Heart left ventricle (tissue), 16 donors: ENCODE data around the gene ODAD3. TPM values are rescaled to one million over a fixed set of nuclear protein-coding genes. Genes with fewer than 3 reads are reported as not detected.

Experiments
- ATAC-seq, 4 donors: fragments of 200-7000 bp; cut with Tn5 transposase; one replicate each; pipeline ENCODE4 v1.9.1; 2020 to 2022; ENCODE audit warnings: moderate library complexity in 4 of 4, mild to moderate bottlenecking in 3 of 4, moderate number of reproducible peaks in 1 of 4
- DNase-seq, 5 donors: peaks; one replicate each; pipeline ENCODE4 v3.0.0-alpha.2; 2020
- H3K27ac ChIP-seq, 12 donors: fragments of 200-600 bp; sonication (generic) in 4 of 12; one replicate each; pipeline versions ENCODE4 v1.5.0 to v1.8.0; 2016 to 2022; ENCODE audit warnings: mild to moderate bottlenecking in 2 of 12
- H3K27me3 ChIP-seq, 9 donors: fragments of 200-600 bp; sonication (generic) in 2 of 9; one replicate each; pipeline versions ENCODE4 v1.5.1 to v1.8.0; 2016 to 2022; ENCODE audit warnings: mild to moderate bottlenecking in 3 of 9
- H3K36me3 ChIP-seq, 9 donors: fragments of 200-600 bp; sonication (generic) in 2 of 9; one replicate each; pipeline versions ENCODE4 v1.5.0 to v1.8.0; 2018 to 2022; ENCODE audit warnings: mild to moderate bottlenecking in 2 of 9
- H3K4me1 ChIP-seq, 12 donors: fragments of 200-600 bp; sonication (generic) in 4 of 12; one replicate each; pipeline versions ENCODE4 v1.5.0 to v1.8.0; 2016 to 2022; ENCODE audit warnings: mild to moderate bottlenecking in 3 of 12
- H3K4me3 ChIP-seq, 12 donors: fragments of 200-600 bp; sonication (generic) in 4 of 12; one replicate each; pipeline versions ENCODE4 v1.5.0 to v1.8.0; 2017 to 2022; ENCODE audit warnings: mild to moderate bottlenecking in 9 of 12, moderate library complexity in 4 of 12
- H3K9me3 ChIP-seq, 12 donors: fragments of 200-600 bp; sonication (generic) in 4 of 12; one replicate each; pipeline versions ENCODE4 v1.5.0 to v1.8.0; 2016 to 2022; ENCODE audit warnings: mild to moderate bottlenecking in 1 of 12
- POLR2A ChIP-seq, 2 donors: fragments of 450-650 bp; IDR thresholded peaks; one replicate each; pipeline ENCODE4 v1.6.1; 2017; ENCODE audit warnings: antibody characterized with exemption in 2 of 2, mild to moderate bottlenecking in 2 of 2, moderate library complexity in 2 of 2
- WGBS, 4 donors: extraction: QIAGEN DNeasy Blood & Tissue Kit in 2 of 4; methylation state at CpG; one replicate each; pipeline versions ENCODE4 v1.1.5 to v1.1.7; 2013 to 2018; 5-methylcytosine and 5-hydroxymethylcytosine counted together
- intact Hi-C, 10 donors: fragments of 100-400 bp; cut with DNase I; formaldehyde crosslinking; loops; one replicate each; pipeline versions ENCODE4 v1.11.1 to v1.14.2; 2022
- polyA plus RNA-seq, 2 donors: library from polyadenylated mRNA; stranded (reverse); fragments of 200-250 nt; gene quantifications; one replicate each; pipeline ENCODE4 v1.2.3, GENCODE V29; 2013
- total RNA-seq, 9 donors: library from RNA; depleted of rRNA in 2 of 9; stranded (reverse); fragments of >200 nt in 2 of 9; fragmentation: NEBNext Ultra II Directional in 3 of 9; extraction: Animal tissue kit (Norgen Biotek cat#: 25700) in 3 of 9; gene quantifications; one replicate each; pipeline versions ENCODE4 v1.1.0 to v1.2.4, GENCODE V29; 2016 to 2023
- TF ChIP-seq, protein P1 (sequence below), 12 donors: fragments of 200-600 bp; sonication (generic) in 4 of 12; IDR thresholded peaks; one replicate each; pipeline versions ENCODE4 v1.5.0 to v1.8.0; 2018 to 2022; ENCODE audit warnings: antibody characterized with exemption in 12 of 12, mild to moderate bottlenecking in 5 of 12
- donor health status: ischemic (EF 13 %, LVEDD 7.1; RV severe dilation, severe dysfunction).
- donor health status: healthy with polysubstance abuse.
- donor health status: DM: no; HTN: yes; CAD: no.
- donor health status: DM: no; HTN: no; CAD: no.
- donor health status: ischemic (EF 25% LVEDD 6.9; RV normal size, moderate dysfunction).
- donor health status: ischemic (EF 25% LVEDD 5.7; RV mildly dilated, moderate dysfunction).
- donor health status: healthy.
- donor health status: DM: yes; HTN: yes; CAD: no.
- donor health status: ischemic (EF 35%, LVEDD 5.7; RV mildly dilated, moderate dysfunction).
- donor health status: nonischemic (EF 11% LVEDD 7.7; RV severe dilation, severe dysfunction).
- donor health status: DM: yes; HTN: yes; CAD: no.
- donor health status: PGD.
- donor health status: ischemic (EF 29% LVEDD 5.4; RV normal size, mild dysfunction).
- donor health status: nonischemic (EF 23%, LVEDD 6.1; RV moderate dilation, normal function).

The ODAD3 gene
- total and polyA plus RNA-seq, 11 donors: 0.18 to 0.84 (median 0.32) TPM; not detected in 2

DNA sequence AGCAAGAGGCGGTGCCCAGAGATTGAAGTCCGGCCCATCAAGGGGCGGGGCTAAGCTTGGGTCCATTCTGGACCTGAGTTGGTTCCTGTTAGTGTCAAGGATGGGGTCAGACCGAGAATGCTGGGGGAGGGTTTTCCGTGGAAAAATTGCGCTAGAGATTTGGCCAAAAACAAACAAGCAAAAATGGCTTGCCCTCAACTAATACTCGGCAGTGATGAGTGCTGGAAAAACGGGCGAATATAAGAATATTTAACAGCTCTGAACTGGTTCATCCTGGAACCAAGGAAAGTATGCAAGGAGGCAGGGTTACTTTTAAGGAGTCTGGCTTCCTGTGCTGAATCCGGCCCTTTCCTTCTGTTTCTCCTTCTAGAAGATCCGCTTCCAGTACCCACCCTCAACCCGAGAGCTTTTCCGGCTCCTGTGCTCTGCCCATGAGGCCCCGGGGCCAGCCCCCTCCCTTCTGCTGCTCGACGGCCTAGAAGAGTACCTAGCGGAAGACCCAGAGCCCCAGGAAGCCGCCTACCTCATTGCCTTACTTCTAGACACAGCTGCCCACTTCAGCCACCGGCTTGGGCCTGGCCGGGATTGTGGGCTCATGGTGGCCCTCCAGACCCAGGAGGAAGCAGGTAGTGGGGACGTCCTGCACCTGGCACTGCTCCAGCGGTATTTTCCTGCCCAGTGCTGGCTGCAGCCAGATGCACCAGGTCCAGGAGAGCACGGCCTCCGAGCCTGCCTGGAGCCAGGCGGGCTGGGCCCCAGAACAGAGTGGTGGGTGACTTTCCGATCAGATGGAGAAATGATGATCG, 59.6 kb downstream of the ODAD3 start:
- 11 to 15% (median 14%) methylated on average over 20 to 27 of the region's 27 CpGs for WGBS, 4 donors
- peak in 2 of 4 donors; percentile 3 to 6 for ATAC-seq
- intact Hi-C loops: loop anchor here in 8 of 10 donors (2.0 to 10.0 kb wide), 4 partner anchors 59 to 219 kb away; partner anchors contain the start of genes TSPAN16 (in 6 of the 8), ODAD3 (in 3 of the 8), PRKCSH (in 3 of the 8) and ZNF627 (in 1 of the 8)

DNA sequence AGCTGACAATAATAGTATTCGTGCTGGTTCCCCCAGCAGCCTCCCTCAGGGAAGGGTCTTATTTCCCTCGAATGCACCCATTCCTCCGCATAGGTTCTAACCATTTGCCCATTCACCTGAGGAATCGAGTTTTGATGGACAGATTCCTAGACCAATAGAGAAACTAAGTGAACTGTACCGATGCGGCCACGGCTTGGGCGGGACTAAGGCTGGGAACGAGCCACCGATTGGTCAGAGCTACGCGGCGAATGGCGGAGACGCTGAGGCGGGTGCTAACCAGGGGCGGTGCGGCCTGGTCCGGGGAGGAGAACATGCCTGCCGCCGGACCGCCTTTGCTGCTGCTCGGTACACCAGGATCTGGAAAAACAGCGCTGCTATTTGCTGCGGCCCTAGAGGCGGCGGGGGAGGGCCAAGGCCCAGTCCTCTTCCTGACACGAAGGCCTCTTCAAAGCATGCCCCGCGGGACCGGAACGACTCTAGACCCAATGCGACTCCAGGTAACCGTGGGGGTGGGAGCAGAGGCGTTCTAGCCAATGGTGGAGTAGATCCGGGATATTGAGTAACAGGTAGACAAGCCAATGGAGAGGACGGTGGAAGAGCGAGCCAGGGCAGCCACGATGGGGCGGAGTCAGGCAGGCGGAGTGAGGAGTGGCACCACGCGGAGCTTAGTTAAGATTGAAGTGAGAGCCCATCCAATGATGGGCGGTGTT, 60.3 kb downstream of the ODAD3 start, which contains the start of gene SWSAP1:
SWSAP1 (plus strand) TSS at position 234 of the 710 bp plus-strand sequence; CDS start at position 249, 15 bp downstream.
- TF ChIP-seq POLR2A (IDR thresholded peaks at IDR 0.05): no peak
- TF ChIP-seq, protein P1, sequence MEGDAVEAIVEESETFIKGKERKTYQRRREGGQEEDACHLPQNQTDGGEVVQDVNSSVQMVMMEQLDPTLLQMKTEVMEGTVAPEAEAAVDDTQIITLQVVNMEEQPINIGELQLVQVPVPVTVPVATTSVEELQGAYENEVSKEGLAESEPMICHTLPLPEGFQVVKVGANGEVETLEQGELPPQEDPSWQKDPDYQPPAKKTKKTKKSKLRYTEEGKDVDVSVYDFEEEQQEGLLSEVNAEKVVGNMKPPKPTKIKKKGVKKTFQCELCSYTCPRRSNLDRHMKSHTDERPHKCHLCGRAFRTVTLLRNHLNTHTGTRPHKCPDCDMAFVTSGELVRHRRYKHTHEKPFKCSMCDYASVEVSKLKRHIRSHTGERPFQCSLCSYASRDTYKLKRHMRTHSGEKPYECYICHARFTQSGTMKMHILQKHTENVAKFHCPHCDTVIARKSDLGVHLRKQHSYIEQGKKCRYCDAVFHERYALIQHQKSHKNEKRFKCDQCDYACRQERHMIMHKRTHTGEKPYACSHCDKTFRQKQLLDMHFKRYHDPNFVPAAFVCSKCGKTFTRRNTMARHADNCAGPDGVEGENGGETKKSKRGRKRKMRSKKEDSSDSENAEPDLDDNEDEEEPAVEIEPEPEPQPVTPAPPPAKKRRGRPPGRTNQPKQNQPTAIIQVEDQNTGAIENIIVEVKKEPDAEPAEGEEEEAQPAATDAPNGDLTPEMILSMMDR (IDR thresholded peaks at IDR 0.05): no peak
- ATAC-seq: peak; percentile 96 to 98 (median 98)
- Histone ChIP-seq H3K27ac (peak within 1 kb of the TSS; percentile 92 to 100 (median 96)), H3K9me3 (no peaks in the 10 kb centered on the region), H3K4me1 (peaks cover 7 to 48% (median 21%) of the 10 kb centered on the region in 12 donors), H3K27me3 (no peaks in the 10 kb centered on the region), H3K36me3 (peaks cover 0 to 7% (median 5%) of the 10 kb centered on the region in 9 donors), H3K4me3 (peak within 1 kb of the TSS; percentile 25 to 90 (median 70))
- 0 to 1% (median 1%) methylated on average over 40 to 44 of the region's 44 CpGs for WGBS, 4 donors
- intact Hi-C loops: loop anchor here in 8 of 10 donors (1.0 to 10.0 kb wide), 5 partner anchors 28 to 220 kb away; partner anchors contain the start of genes TSPAN16 (in 6 of the 8), ODAD3 (in 3 of the 8), PRKCSH (in 3 of the 8) and CCDC159 (in 1 of the 8)
- peak; percentile 99 for DNase-seq

More for the DNA sequence above, 59.6 kb downstream of the ODAD3 start:
- Histone ChIP-seq H3K36me3 (peaks cover 0 to 7% (median 5%) of the 10 kb centered on the region in 9 donors), H3K4me1 (peaks cover 7 to 56% (median 25%) of the 10 kb centered on the region in 12 donors), H3K9me3 (no peaks in the 10 kb centered on the region), H3K27me3 (no peaks in the 10 kb centered on the region), H3K27ac (peak overlapping the region; percentile 90 to 100 (median 96)), H3K4me3 (peak overlapping the region; percentile 4 to 90 (median 70))
- peak in 1 of 2 donors; percentile 81 for TF ChIP-seq POLR2A (IDR thresholded peaks at IDR 0.05)
- TF ChIP-seq, protein P1 (IDR thresholded peaks at IDR 0.05): no peak
- DNase-seq: peak; percentile 49 to 73 (median 49)

DNA sequence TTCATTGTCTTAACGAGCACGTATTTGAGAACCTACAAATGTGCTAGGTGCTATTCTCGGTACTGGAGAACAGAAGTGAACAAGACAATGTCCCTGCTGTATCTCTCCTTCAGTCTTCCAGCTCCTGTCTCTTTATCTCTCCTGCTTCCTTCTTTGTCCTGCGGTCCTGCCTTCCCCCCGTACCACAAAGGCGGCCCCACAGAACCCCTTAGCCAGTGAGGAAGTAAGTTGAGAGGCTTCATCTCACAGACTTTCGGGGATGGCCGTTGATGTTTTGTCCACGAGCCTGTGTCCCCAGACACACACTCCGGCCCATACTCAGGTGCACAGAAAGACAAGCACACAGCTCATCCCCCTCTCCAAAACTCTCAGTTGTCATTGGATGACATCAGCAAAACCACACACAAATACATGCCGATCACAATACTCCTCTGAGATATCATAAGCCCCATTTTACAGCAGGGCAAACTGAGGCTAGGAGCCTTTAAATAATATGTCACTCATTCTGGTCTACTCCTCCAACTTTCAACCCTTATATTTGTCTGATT, 61.0 kb downstream of the ODAD3 start:
- WGBS, 4 donors: 24 to 43% (median 37%) methylated on average over 11 of the region's 11 CpGs
- DNase-seq (no peak), ATAC-seq (no peak)
- no peaks in the 10 kb centered on the region for H3K27me3 ChIP-seq
- peak overlapping the region in 10 of 12 donors; percentile 92 to 100 (median 96) for H3K27ac ChIP-seq
- H3K4me1 ChIP-seq: peaks cover 7 to 48% (median 21%) of the 10 kb centered on the region in 12 donors
- peaks cover 0 to 7% (median 5%) of the 10 kb centered on the region in 9 donors for H3K36me3 ChIP-seq
- peak overlapping the region; percentile 25 to 90 (median 70) for H3K4me3 ChIP-seq
- H3K9me3 ChIP-seq: no peaks in the 10 kb centered on the region
- intact Hi-C loops: loop anchor here in 7 of 10 donors (1.0 to 10.0 kb wide), 4 partner anchors 28 to 221 kb away; partner anchors contain the start of genes TSPAN16 (in 6 of the 7), ODAD3 (in 3 of the 7), PRKCSH (in 3 of the 7) and CCDC159 (in 1 of the 7)
- TF ChIP-seq POLR2A (IDR thresholded peaks at IDR 0.05): no peak
- TF ChIP-seq, protein P1 (IDR thresholded peaks at IDR 0.05): no peak
